H1 (cell line): ENCODE results near the gene DBH. TPM values are rescaled to one million over a fixed set of nuclear protein-coding genes. Genes with fewer than 3 reads are reported as not detected.

Experiments used
- CTCF ChIA-PET: fragments of 300-600 bp; sonication (Branson Sonifier 250); formaldehyde crosslinking; loops from one replicate; lab custom pipeline; 2021; ENCODE audit not compliant: partially characterized antibody; lab: Charles Lee
- POLR2A ChIA-PET: fragments of 300-600 bp; sonication (Branson Sonifier 250); formaldehyde crosslinking; loops from one replicate; lab custom pipeline; 2021; ENCODE audit warnings: inconsistent platforms; ENCODE audit not compliant: partially characterized antibody; lab: Charles Lee
- DNase-seq, 2 experiments: peaks; one replicate each; pipeline versions ENCODE4 v3.0.0 to v3.0.0-alpha.2; 2010 to 2022; ENCODE audit warnings: low spot score in 2 of 2, low read depth in 1 of 2, mixed read lengths in 1 of 2
- FAIRE-seq: peaks from 2 replicates; lab custom pipeline; 2011; peaks lifted over from hg19 to GRCh38; lab: Jason Lieb, UNC
- H2AFZ ChIP-seq: 2 replicates; pipeline ENCODE4 v1.8.1; 2012; ENCODE audit warnings: low read length, inconsistent platforms
- H2AK5ac ChIP-seq: 2 replicates; pipeline ENCODE4 v1.6.1; 2013; ENCODE audit warnings: low read depth, low read length
- H2BK120ac ChIP-seq: replicated peaks from 2 replicates; pipeline ENCODE3; 2013; ENCODE audit warnings: low read depth, low read length, inconsistent platforms
- H2BK12ac ChIP-seq: 2 replicates; pipeline ENCODE4 v1.6.1; 2013; ENCODE audit warnings: low read depth, low read length
- H2BK15ac ChIP-seq: 2 replicates; pipeline ENCODE4 v1.6.1; 2013; ENCODE audit warnings: low read length
- H2BK20ac ChIP-seq: 2 replicates; pipeline ENCODE4 v1.6.1; 2013; ENCODE audit warnings: low read length
- H2BK5ac ChIP-seq: 2 replicates; pipeline ENCODE4 v1.6.1; 2013; ENCODE audit warnings: low read depth, low read length
- H3K14ac ChIP-seq: 2 replicates; pipeline ENCODE4 v1.6.1; 2013; ENCODE audit warnings: inconsistent platforms; ENCODE audit not compliant: insufficient read length
- H3K18ac ChIP-seq: 2 replicates; pipeline ENCODE4 v1.6.1; 2013; ENCODE audit warnings: low read length; ENCODE audit errors: extremely low read depth
- H3K23ac ChIP-seq: 2 replicates; pipeline ENCODE4 v1.6.1; 2013; ENCODE audit warnings: inconsistent platforms; ENCODE audit not compliant: insufficient read length
- H3K23me2 ChIP-seq: 2 replicates; pipeline ENCODE4 v1.6.1; 2013; ENCODE audit warnings: low read depth, low read length
- H3K27ac ChIP-seq: 2 replicates; pipeline ENCODE4 v1.6.1; 2011; ENCODE audit warnings: low read depth, low read length, inconsistent platforms
- H3K27me3 ChIP-seq, 4 experiments: replicated peaks in 1 of 4; 1 replicate in 1 of 4; 2 replicates in 3 of 4; pipeline versions ENCODE4 v1.6.1 to v1.8.1; 2011 to 2013; ENCODE audit warnings: low read length in 3 of 4, mild to moderate bottlenecking in 3 of 4, inconsistent platforms in 2 of 4, mixed read lengths in 2 of 4, moderate library complexity in 1 of 4; ENCODE audit not compliant: control insufficient read depth in 3 of 4, insufficient read depth in 3 of 4; ENCODE audit errors: extremely low read depth in 1 of 4
- H3K36me3 ChIP-seq, 4 experiments: 2 replicates each; pipeline versions ENCODE4 v1.6.1 to v1.8.1; 2011 to 2013; ENCODE audit warnings: mild to moderate bottlenecking in 4 of 4, low read length in 3 of 4, moderate library complexity in 2 of 4, control low read depth in 1 of 4, inconsistent platforms in 1 of 4; ENCODE audit not compliant: insufficient read depth in 4 of 4, control insufficient read depth in 2 of 4
- H3K4ac ChIP-seq: replicated peaks from 2 replicates; pipeline ENCODE3; 2013; ENCODE audit warnings: low read length, low read depth, mixed read lengths, inconsistent platforms; ENCODE audit not compliant: insufficient read length
- H3K4me1 ChIP-seq, 4 experiments: replicated peaks in 1 of 4; 1 replicate in 1 of 4; 2 replicates in 3 of 4; pipeline versions ENCODE4 v1.6.1 to v1.8.1; 2011 to 2013; ENCODE audit warnings: low read length in 3 of 4, inconsistent platforms in 2 of 4, mixed read lengths in 1 of 4; ENCODE audit not compliant: insufficient read depth in 4 of 4, control insufficient read depth in 3 of 4
- H3K4me2 ChIP-seq, 2 experiments: 2 replicates each; pipeline versions ENCODE4 v1.6.1 to v1.8.1; 2011 to 2013; ENCODE audit warnings: low read depth in 2 of 2, low read length in 2 of 2, control low read depth in 1 of 2, inconsistent platforms in 1 of 2, mild to moderate bottlenecking in 1 of 2; ENCODE audit not compliant: insufficient read depth in 1 of 2
- H3K4me3 ChIP-seq, 4 experiments: fragments of 200-600, 300-600 bp in 1 of 4; sonication (generic), shearing (Covaris generic), sonication (Bioruptor Twin) in 1 of 4; 2 replicates each; pipeline versions ENCODE4 v1.5.1 to v1.8.1; 2011 to 2016; ENCODE audit warnings: low read length in 4 of 4, low read depth in 3 of 4, control low read depth in 2 of 4, inconsistent platforms in 2 of 4, mild to moderate bottlenecking in 2 of 4, mixed read lengths in 1 of 4, moderate library complexity in 1 of 4; ENCODE audit not compliant: insufficient read depth in 2 of 4; ENCODE audit errors: extremely low read depth in 1 of 4
- H3K56ac ChIP-seq: replicated peaks from 2 replicates; pipeline ENCODE3; 2013; ENCODE audit warnings: low read depth, mild to moderate bottlenecking, mixed read lengths, low read length, inconsistent platforms; ENCODE audit not compliant: insufficient read length
- H3K79me1 ChIP-seq: 2 replicates; pipeline ENCODE4 v1.6.1; 2013; ENCODE audit warnings: low read depth, low read length, control low read depth
- H3K79me2 ChIP-seq, 2 experiments: 2 replicates each; pipeline versions ENCODE4 v1.6.1 to v1.8.1; 2012 to 2013; ENCODE audit warnings: low read length in 2 of 2, mild to moderate bottlenecking in 2 of 2, inconsistent platforms in 1 of 2; ENCODE audit not compliant: insufficient read depth in 2 of 2, control insufficient read depth in 1 of 2
- H3K9ac ChIP-seq, 4 experiments: replicated peaks in 1 of 4; 1 replicate in 1 of 4; 2 replicates in 3 of 4; pipeline versions ENCODE4 v1.6.1 to v1.8.1; 2011 to 2013; ENCODE audit warnings: low read depth in 3 of 4, low read length in 3 of 4, control low read depth in 2 of 4, mild to moderate bottlenecking in 2 of 4, moderate library complexity in 2 of 4, inconsistent platforms in 1 of 4; ENCODE audit errors: extremely low read depth in 1 of 4
- H3K9me3 ChIP-seq, 2 experiments: 2 replicates each; pipeline versions ENCODE4 v1.6.1 to v1.8.1; 2012 to 2013; ENCODE audit warnings: mild to moderate bottlenecking in 2 of 2, moderate library complexity in 2 of 2, control low read depth in 1 of 2, inconsistent platforms in 1 of 2, low read depth in 1 of 2, low read length in 1 of 2, mixed read lengths in 1 of 2; ENCODE audit not compliant: insufficient read depth in 2 of 2
- H4K20me1 ChIP-seq, 2 experiments: replicated peaks in 1 of 2; 2 replicates each; pipeline versions ENCODE3 to v1.8.1; 2011 to 2013; ENCODE audit warnings: inconsistent platforms in 2 of 2, low read length in 2 of 2, mild to moderate bottlenecking in 1 of 2; ENCODE audit not compliant: insufficient read depth in 2 of 2, control insufficient read depth in 1 of 2
- H4K5ac ChIP-seq: 2 replicates; pipeline ENCODE4 v1.6.1; 2013; ENCODE audit warnings: low read length, low read depth, mixed read lengths, inconsistent platforms; ENCODE audit not compliant: insufficient read length
- H4K8ac ChIP-seq: 2 replicates; pipeline ENCODE4 v1.8.0; 2013; ENCODE audit warnings: mild to moderate bottlenecking, moderate library complexity, low read length, inconsistent platforms; ENCODE audit not compliant: insufficient read depth; ENCODE audit errors: extremely low read depth
- H4K91ac ChIP-seq: replicated peaks from 2 replicates; pipeline ENCODE3; 2013; ENCODE audit warnings: low read length, mixed read lengths, inconsistent platforms; ENCODE audit not compliant: insufficient read length
- ASH2L ChIP-seq: fragments of 200-600, 300-600 bp; sonication (generic); IDR thresholded peaks from one replicate; pipeline ENCODE4 v1.7.1; 2017; ENCODE audit warnings: low read length
- CEBPB ChIP-seq: IDR thresholded peaks from 2 replicates; pipeline ENCODE4 v1.6.1; 2012; ENCODE audit warnings: low read depth, low read length
- CHD1 ChIP-seq: IDR thresholded peaks from 2 replicates; pipeline ENCODE4 v1.6.1; 2012; ENCODE audit warnings: low read depth, low read length, improper control_type of control experiment
- EGR1 ChIP-seq: IDR thresholded peaks from 2 replicates; pipeline ENCODE4 v1.6.1; 2011; ENCODE audit warnings: low read depth, low read length, borderline replicate concordance
- KDM1A ChIP-seq: fragments of 200-600, 300-600 bp; sonication (generic); IDR thresholded peaks from 2 replicates; pipeline ENCODE4 v1.7.1; 2016; ENCODE audit warnings: mild to moderate bottlenecking, low read length, borderline replicate concordance
- KDM5A ChIP-seq: fragments of 200-600 bp; IDR thresholded peaks from 2 replicates; pipeline ENCODE4 v1.7.1; 2012; ENCODE audit warnings: mild to moderate bottlenecking, low read length, inconsistent platforms, mixed read lengths
- NANOG ChIP-seq: IDR thresholded peaks from 2 replicates; pipeline ENCODE4 v1.6.1; 2011; ENCODE audit warnings: low read length, low read depth, mild to moderate bottlenecking, inconsistent platforms; ENCODE audit not compliant: insufficient read depth, poor library complexity, severe bottlenecking
- SIN3A ChIP-seq, 2 experiments: IDR thresholded peaks in 1 of 2; conservative IDR thresholded peaks in 1 of 2; 2 replicates each; pipeline ENCODE4 v1.6.1; 2011 to 2012; ENCODE audit warnings: low read length in 2 of 2, improper control_type of control experiment in 1 of 2, low read depth in 1 of 2, mild to moderate bottlenecking in 1 of 2
- SP1 ChIP-seq: IDR thresholded peaks from 2 replicates; pipeline ENCODE4 v1.6.1; 2011; ENCODE audit warnings: low read depth, low read length
- SP4 ChIP-seq: IDR thresholded peaks from 2 replicates; pipeline ENCODE4 v1.6.1; 2012; ENCODE audit warnings: low read length, inconsistent platforms
- SRF ChIP-seq: IDR thresholded peaks from 2 replicates; pipeline ENCODE4 v1.6.1; 2011; ENCODE audit warnings: mild to moderate bottlenecking, low read depth, low read length, moderate library complexity
- WGBS, 2 experiments: shearing (Covaris generic) in 1 of 2; methylation state at CpG; one replicate each; pipeline versions ENCODE4 v1.1.6 to v1.1.7; 2013 to 2015; ENCODE audit warnings: low lambda C conversion rate in 2 of 2, mixed read lengths in 2 of 2, inconsistent platforms in 1 of 2, low coverage in 1 of 2, missing lambda C conversion rate in 1 of 2; ENCODE audit not compliant: insufficient replicate concordance in 2 of 2, insufficient coverage in 1 of 2, insufficient read length in 1 of 2; ENCODE audit errors: extremely low coverage in 1 of 2, missing lambda C conversion rate in 1 of 2; 5-methylcytosine and 5-hydroxymethylcytosine counted together
- polyA plus RNA-seq, 7 experiments: library from polyadenylated mRNA; depleted of rRNA in 3 of 7; stranded (reverse) in 5 of 7; unstranded in 2 of 7; fragments of >200 nt in 5 of 7; fragments of 200-250 nt in 2 of 7; gene quantifications; 1 replicate in 5 of 7; 2 replicates in 1 of 7; 4 replicates in 1 of 7; pipeline versions ENCODE4 v1.2.1 to v1.2.3, GENCODE V29; 2011 to 2013; ENCODE audit warnings: missing spikeins in 2 of 7, mixed read lengths in 2 of 7
- total RNA-seq: library from RNA; stranded (reverse); fragmentation: NEBNext Ultra II Directional; extraction: Animal tissue kit (Norgen Biotek cat#: 25700); gene quantifications from 2 replicates; pipeline ENCODE4 v1.2.1, GENCODE V29; 2021
- TF ChIP-seq, protein P1 (sequence below): IDR thresholded peaks from 2 replicates; pipeline ENCODE4 v1.6.1; 2011; ENCODE audit warnings: low read depth, mild to moderate bottlenecking, low read length; ENCODE audit not compliant: insufficient read depth
- TF ChIP-seq, protein P2 (sequence below): IDR thresholded peaks from 2 replicates; pipeline ENCODE4 v1.6.1; 2012; ENCODE audit warnings: inconsistent platforms

DBH gene
- total and polyA plus RNA-seq, 2 of the 8 experiments (the other 6 are each of a cell fraction or from before 2014, with no cell fraction given), result 0.18 TPM; not detected in 1

DNA sequence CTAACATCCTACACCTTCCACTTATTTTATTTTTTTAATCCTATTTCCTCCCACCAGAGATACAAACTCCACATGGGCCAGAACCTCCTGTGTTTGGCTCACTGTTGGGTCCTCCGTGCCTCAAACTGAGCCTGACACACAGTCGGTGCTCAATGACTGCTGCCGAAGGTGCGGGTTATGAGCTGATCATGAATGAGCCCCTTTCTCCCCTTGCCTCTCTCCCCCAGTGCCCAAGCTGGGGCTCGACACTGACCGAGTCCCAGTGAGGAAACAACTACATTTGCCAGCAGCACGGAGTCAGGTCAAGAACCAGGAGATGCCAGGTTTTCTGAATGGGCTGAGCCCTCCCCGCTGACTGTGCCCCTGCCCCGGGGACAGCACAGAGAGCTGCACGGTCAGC is 57.0 kb downstream of the DBH start:
- H3K14ac ChIP-seq, result no peak overlapping the region
- H4K20me1 ChIP-seq, result no peaks in the 10 kb centered on the region
- TF ChIP-seq SP1 (no peak), SP4 (no peak), SRF (no peak), SIN3A (conservative IDR thresholded peaks at IDR 0.05 in 1 of 2, IDR thresholded peaks at IDR 0.05 in 1 of 2; ENCODE audit: low read depth in 1 of 2, low read length in 2 of 2) (no peak), KDM1A (no peak), CEBPB (no peak), KDM5A (no peak), CHD1 (no peak), ASH2L (no peak), EGR1 (no peak), NANOG (no peak)
- TF ChIP-seq, protein P1, sequence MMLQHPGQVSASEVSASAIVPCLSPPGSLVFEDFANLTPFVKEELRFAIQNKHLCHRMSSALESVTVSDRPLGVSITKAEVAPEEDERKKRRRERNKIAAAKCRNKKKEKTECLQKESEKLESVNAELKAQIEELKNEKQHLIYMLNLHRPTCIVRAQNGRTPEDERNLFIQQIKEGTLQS, result no peak
- TF ChIP-seq, protein P2, sequence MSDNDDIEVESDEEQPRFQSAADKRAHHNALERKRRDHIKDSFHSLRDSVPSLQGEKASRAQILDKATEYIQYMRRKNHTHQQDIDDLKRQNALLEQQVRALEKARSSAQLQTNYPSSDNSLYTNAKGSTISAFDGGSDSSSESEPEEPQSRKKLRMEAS, result no peak
- WGBS, 2 experiments, result 94% methylated on average over 10 of the region's 10 CpGs; no CpG with 5 or more reads in 1 of the 2 experiments
- no peak overlapping the region for H2BK120ac ChIP-seq
- ChIA-PET CTCF (interaction anchor here (0.6 to 2.3 kb wide), 9 partner anchors 10 to 390 kb away, joined by 3 to 8 read pairs (median 3); no protein-coding TSS in a partner anchor), POLR2A (interaction anchor here (0.6 kb wide), 1 partner anchor 40 kb away, joined by 3 read pairs; no protein-coding TSS in a partner anchor)
- H3K4ac ChIP-seq, result no peak overlapping the region
- no peaks in the 10 kb centered on the region; a peak in 2 of 7 replicates for H3K27me3 ChIP-seq
- H2BK12ac ChIP-seq, result no peak overlapping the region
- H4K8ac ChIP-seq, result peak overlapping the region; percentile 35; the same call in 1 of the 2 replicates
- no peak overlapping the region for H2BK5ac ChIP-seq
- H4K91ac ChIP-seq, result no peak overlapping the region
- H3K23ac ChIP-seq, result no peak overlapping the region
- no peak overlapping the region for H3K4me2 ChIP-seq
- DNase-seq (no peak), FAIRE-seq (no peak)
- H3K9ac ChIP-seq, result no peak overlapping the region
- no peaks in the 10 kb centered on the region for H3K23me2 ChIP-seq
- H3K79me2 ChIP-seq, result no peaks in the 10 kb centered on the region
- H3K18ac ChIP-seq, result no peak overlapping the region
- H4K5ac ChIP-seq, result no peak overlapping the region
- no peak overlapping the region for H3K27ac ChIP-seq
- no peak overlapping the region for H2AK5ac ChIP-seq
- no peaks in the 10 kb centered on the region for H3K36me3 ChIP-seq
- no peak overlapping the region for H3K4me3 ChIP-seq
- H2BK15ac ChIP-seq, result no peak overlapping the region
- no peak overlapping the region for H3K56ac ChIP-seq
- H3K79me1 ChIP-seq, result no peaks in the 10 kb centered on the region
- H2AFZ ChIP-seq, result no peak overlapping the region
- no peak overlapping the region for H2BK20ac ChIP-seq
- H3K9me3 ChIP-seq, result no peaks in the 10 kb centered on the region
- H3K4me1 ChIP-seq, result no peaks in the 10 kb centered on the region; a peak in 1 of 7 replicates
